Measurements from ENCODE around the gene ZNF710.

- TF ChIP-seq CTCF (IDR thresholded peaks at IDR 0.05) (no peak), POLR2A (IDR thresholded peaks at IDR 0.05) (no peak)
Observed at GRCh38 chr15:90113166-90113565, 112.0 kb downstream of the ZNF710 start.
